Activated naive CD4-positive, alpha-beta T cell (primary cell): ENCODE results near the gene DSCAML1.

Source experiments
- DNase-seq, 4 experiments: peaks; one replicate each; lab custom pipeline; 2025; lab: John Stamatoyannopoulos, UW

DSCAML1 gene

GRCh38 chr11:117610901-117611300 lies 186.1 kb downstream of the DSCAML1 start:
- no peak for DNase-seq

GRCh38 chr11:117610045-117610444 lies 187.0 kb downstream of the DSCAML1 start:
- DNase-seq = no peak

- no peak for DNase-seq
These were observed 189.6 kb downstream of the DSCAML1 start for GRCh38 chr11:117607449-117607848.

DNA sequence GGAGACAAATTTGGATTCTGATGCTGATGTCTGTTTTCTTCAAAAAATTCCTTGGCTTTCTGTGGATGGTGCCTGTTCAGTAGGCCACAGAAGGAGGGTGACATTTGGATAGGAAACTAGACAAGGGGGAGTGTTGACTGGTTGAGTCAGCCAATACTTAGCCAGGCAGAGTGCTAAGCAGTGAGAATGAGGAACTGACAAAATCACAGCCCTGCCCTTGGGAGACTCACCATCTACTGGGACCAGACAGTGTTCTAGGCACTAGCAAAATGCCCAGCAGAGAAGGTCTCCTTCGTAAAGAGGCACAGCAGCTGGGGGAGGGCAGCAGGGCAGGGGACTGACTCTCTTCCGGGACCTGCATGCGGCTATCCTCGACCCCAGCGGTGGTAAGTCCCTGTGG lies 190.2 kb downstream of the DSCAML1 start:
- no peak for DNase-seq

GRCh38 chr11:117606211-117606610 lies 190.8 kb downstream of the DSCAML1 start:
- no peak for DNase-seq

DNA sequence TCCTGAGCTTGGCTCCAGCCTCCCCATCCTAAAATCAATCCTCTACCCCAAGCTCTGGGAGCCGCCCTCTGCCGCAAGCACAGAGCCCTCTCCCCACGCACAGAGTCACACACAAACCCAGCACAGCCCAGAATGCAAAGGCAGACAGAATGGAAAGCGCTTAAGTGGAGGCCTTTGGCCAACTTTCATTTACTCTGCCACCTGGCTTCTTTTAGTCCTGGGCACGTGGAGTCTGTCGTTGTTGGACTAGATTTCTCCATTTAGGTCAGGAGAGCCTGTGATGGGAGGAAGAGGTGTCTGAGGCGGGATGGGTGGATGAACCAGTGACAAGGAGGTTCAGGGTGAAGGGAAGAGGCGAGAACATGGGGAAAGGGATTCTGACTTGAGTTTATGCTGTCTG lies 191.7 kb downstream of the DSCAML1 start:
- no peak for DNase-seq

- no peak for DNase-seq
These were observed 192.6 kb downstream of the DSCAML1 start for GRCh38 chr11:117604336-117604995.

- DNase-seq = no peak
These were observed 193.1 kb downstream of the DSCAML1 start for GRCh38 chr11:117603932-117604331.

DNA sequence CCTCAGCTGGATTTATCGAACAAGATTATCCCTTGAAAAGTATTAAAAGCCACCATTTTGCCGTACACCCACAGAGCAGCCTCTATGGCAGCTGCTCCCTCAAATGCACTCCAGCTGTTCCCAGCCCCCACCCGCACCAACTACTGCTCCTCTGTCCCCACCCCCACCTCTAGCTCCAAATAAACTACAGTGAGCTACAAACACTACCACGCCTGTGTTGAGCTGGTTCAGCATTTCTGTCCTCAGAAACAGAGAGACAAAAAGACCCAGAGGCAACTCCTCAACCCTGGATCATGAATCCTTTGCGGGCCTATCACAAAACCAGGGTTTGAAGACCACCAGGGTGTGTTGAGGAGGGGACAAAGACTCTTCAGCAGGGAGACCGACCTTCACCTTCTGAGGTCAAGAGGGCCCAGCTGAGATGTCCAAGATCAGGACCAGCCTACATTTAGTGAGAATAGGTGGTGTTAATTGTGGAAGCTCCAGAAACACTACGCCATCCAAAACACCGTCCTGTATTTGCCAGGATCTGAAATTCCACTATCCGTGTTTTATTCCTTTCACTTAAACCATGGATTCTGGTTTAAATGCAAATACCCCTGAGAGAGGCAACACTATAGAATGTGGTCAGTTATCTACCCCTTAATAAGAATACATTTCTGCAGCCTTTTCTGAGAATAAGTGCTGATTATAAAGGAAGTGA lies 195.9 kb downstream of the DSCAML1 start:
- DNase-seq = no peak

DNA sequence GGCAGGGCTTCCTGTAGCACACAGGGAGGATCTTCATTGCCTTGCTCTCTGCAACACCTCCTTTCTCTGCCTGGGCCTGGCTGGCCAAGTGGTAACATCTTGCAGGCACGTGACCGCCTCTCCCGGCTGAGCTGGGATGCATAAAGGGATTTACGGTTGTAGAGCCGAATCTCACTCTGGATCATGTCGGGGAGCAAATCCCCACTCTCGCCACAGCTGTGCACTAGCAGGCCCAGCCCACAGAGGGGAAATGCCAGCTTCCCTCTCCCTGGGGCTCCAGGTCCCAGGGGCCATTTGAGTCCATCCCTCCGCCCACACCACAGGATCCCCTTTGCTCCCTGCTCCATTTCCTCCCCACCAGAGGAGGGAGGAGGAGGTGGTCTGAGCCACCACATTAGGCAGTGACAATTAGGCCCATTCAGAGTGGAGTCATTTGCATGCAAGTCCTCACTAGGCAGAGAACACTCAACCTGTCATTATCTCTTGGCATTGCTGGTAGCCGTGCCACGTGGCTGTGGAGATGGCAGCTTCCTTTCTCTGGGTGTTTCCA lies 196.7 kb downstream of the DSCAML1 start:
- DNase-seq = no peak

DNA sequence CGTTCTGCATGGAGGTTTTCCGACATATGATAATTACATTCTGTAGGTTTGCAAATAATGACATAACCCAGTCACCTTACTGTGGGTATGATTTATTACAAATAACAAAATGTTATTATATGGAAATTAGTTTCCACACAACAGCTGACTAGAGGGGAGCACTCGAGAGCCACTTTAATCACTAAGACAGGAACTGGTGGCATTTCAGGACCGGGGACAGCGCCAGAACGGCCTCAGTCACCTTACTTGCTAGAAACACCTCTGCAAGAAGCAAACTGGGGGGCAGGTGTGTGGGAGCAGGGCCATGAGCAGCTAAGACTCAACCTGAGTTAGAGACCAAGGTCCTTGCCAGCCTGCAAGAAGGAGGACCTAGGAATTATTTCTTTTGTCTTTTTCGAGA lies 199.9 kb downstream of the DSCAML1 start:
- peak in 2 of 4 experiments; percentile 1 to 4 for DNase-seq

GRCh38 chr11:117595440-117595839 lies 201.6 kb downstream of the DSCAML1 start:
- DNase-seq = no peak

DNA sequence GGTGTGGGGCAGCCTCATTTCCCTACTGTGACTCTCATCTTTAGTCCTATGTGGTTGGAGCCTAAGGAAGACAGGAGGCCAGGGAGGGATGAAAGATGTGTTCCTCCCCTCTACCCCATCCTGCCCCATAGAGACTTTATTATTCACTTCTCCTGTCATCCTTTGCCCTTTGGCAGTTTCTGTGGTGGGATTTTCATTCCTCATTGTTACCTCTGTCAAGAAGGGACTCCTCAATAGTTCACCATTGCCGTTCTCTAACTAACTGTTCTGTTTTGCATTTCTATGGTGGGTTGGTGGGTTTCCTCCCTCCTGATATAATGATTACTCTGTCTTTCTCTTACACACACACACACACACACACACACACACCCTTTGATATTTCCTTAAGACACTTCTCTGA lies 202.3 kb downstream of the DSCAML1 start:
- DNase-seq = no peak

GRCh38 chr11:117593065-117593464 lies 204.0 kb downstream of the DSCAML1 start:
- no peak for DNase-seq

- no peak for DNase-seq
These were observed 205.5 kb downstream of the DSCAML1 start for GRCh38 chr11:117591316-117592039.

DNA sequence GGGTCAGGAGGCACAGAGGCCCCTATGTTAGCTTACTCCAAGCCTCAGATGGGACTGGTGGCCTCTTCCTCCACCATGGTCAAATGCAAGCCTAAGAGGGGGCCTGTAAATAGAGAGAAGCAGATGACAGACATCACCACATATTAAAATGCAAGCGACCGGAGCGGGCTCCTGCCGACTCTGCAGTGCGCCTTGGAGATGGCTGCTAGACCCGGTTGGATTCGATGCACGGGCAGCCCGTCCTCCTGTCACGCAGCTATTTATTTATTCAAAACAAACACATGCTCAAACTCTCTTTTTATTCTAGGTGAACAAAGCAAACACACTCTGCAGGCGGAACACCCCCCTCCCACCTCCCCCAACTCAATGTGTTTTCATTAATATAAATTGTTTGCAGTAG lies 208.0 kb downstream of the DSCAML1 start:
- DNase-seq = no peak

GRCh38 chr11:117588166-117588810 lies 208.7 kb downstream of the DSCAML1 start:
- DNase-seq = no peak

DNA sequence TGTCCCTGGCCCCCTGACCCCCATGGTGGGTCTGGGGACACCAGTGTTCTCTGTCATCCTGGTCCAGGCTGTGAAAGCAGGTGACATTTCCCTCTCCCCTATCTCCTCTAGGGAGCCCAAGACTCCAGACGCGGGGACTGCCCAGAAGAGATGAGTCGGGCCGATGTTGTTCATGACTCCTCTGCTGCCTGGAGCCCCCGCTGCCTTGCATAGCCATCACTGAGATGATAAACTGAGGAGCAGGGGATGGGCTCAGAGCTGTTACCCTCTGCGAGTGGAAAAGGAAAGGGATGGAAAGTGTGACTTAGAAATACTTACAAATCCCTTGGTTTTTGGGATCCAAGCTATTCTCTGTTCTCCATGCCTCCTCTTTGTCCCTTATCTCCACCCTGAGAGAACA lies 209.6 kb downstream of the DSCAML1 start:
- DNase-seq = no peak

- DNase-seq = no peak
These were observed 210.6 kb downstream of the DSCAML1 start for GRCh38 chr11:117586392-117586791.

DNA sequence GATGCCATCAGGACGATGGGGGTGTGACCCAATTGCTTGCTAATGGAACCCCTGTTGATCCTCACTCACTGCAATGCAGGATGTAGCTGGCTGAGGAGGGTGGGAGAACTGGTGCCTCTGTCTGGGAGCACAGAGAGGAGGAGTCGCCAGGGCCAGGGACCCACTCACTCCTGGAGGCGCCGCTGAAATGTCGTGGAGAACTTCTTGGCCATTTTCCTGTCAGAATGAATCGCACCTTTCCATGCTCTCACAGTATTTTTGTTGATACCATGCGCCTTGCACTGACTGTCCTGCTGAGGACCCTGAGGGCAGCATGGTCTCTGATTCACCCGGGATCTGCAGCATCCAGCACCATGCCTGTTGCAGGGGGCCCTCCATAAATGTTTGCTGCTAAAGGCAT lies 211.4 kb downstream of the DSCAML1 start:
- DNase-seq = no peak

GRCh38 chr11:117584056-117584830 lies 212.8 kb downstream of the DSCAML1 start:
- DNase-seq = no peak
